Stimulated activated naive B cell treated with anti-CD40 and anti-IgM and Interleukin-4, amounts not matched to agents 10 μg/mL and 1 μg/mL and 100 μg/mL, for 72 hours (primary cell): Measurements from ENCODE around the gene OR4D2.
A peak's percentile ranks its signal among the peaks of the same experiment; 100 is the strongest.

Source experiments
- ATAC-seq, 2 donors: fragments of 150-1000 bp; cut with Tn5 transposase; replicated peaks; 2 replicates each; pipeline ENCODE4 v1.10.0; 2021; ENCODE audit warnings: moderate library complexity in 1 of 2
- DNase-seq: peaks from one replicate; pipeline ENCODE4 v3.0.0; 2021
- H3K27ac Mint-ChIP-seq: one replicate; pipeline ENCODE4 v1.8.0; 2022; ENCODE audit warnings: mild to moderate bottlenecking, mixed read lengths
- H3K27me3 Mint-ChIP-seq, 2 donors: one replicate each; pipeline ENCODE4 v1.8.0; 2022; ENCODE audit warnings: mixed read lengths in 2 of 2
- H3K36me3 Mint-ChIP-seq, 2 donors: one replicate each; pipeline ENCODE4 v1.8.0; 2022; ENCODE audit warnings: mixed read lengths in 2 of 2, mild to moderate bottlenecking in 1 of 2
- H3K4me1 Mint-ChIP-seq, 2 donors: one replicate each; pipeline ENCODE4 v1.8.0; 2022; ENCODE audit warnings: mixed read lengths in 2 of 2, mild to moderate bottlenecking in 1 of 2
- H3K4me3 Mint-ChIP-seq, 2 donors: one replicate each; pipeline ENCODE4 v1.8.0; 2022; ENCODE audit warnings: mild to moderate bottlenecking in 2 of 2, mixed read lengths in 2 of 2, moderate library complexity in 1 of 2
- H3K9me3 Mint-ChIP-seq, 2 donors: one replicate each; pipeline ENCODE4 v1.8.0; 2022; ENCODE audit warnings: mixed read lengths in 2 of 2, mild to moderate bottlenecking in 1 of 2

OR4D2 gene

DNA sequence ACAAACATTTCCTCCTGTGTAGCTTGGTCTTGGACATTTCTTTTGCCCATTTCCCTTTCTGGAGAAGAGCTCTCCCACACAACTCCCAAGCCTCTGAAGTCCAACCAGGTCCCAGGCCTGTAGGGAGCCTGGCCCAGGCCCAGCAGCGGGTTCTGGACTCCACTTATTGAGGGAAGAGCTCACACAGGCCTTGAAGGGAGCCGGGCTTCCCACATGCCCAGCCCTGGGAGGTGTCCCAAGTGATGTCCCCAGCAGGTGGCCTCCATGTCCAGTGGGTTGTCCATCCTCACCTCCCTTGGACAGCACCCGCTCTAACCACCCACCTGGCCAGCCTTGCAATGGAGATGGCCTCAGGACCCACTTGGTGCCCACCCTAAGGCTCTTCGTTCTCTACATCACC lies 19.8 kb downstream of the OR4D2 start:
- no peak for DNase-seq
- Mint-ChIP-seq H3K9me3 (no peaks in the 10 kb centered on the region), H3K27ac (no peak overlapping the region), H3K4me1 (peaks cover 13 to 24% of the 10 kb centered on the region in 2 donors), H3K4me3 (no peak overlapping the region), H3K27me3 (peaks cover 25 to 33% of the 10 kb centered on the region in 2 donors), H3K36me3 (no peaks in the 10 kb centered on the region)
- no peak for ATAC-seq

DNA sequence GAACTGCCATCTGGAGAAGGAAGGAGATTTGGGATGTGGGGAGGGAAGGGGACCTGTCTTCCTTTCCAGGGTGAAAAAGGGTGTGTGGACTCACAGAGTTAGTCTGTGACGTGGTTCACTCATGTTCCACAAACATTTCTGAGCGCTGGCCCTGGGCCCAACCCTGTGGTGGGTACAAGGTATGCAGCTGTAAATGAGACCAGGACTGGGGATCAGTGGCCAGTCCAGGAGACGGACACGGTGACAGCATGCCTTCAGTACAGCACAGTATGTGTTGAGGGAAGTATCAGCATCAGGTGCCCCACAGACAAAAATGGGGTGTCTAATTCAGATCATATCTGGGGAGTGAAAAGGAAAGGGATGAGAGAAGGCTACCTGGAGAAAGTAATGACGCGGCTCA lies 20.3 kb downstream of the OR4D2 start:
- DNase-seq = no peak
- Mint-ChIP-seq H3K27ac (no peak overlapping the region), H3K27me3 (peaks cover 25 to 33% of the 10 kb centered on the region in 2 donors), H3K9me3 (no peaks in the 10 kb centered on the region), H3K36me3 (no peaks in the 10 kb centered on the region), H3K4me3 (no peak overlapping the region), H3K4me1 (peaks cover 13 to 24% of the 10 kb centered on the region in 2 donors)
- no peak for ATAC-seq

- Mint-ChIP-seq H3K27ac (no peak overlapping the region), H3K4me1 (peaks cover 15 to 24% of the 10 kb centered on the region in 2 donors), H3K9me3 (no peaks in the 10 kb centered on the region), H3K27me3 (peaks cover 31 to 33% of the 10 kb centered on the region in 2 donors), H3K36me3 (no peaks in the 10 kb centered on the region), H3K4me3 (no peak overlapping the region)
- DNase-seq = no peak
- no peak for ATAC-seq
Observed at GRCh38 chr17:58187675-58188074, 20.9 kb downstream of the OR4D2 start.

DNA sequence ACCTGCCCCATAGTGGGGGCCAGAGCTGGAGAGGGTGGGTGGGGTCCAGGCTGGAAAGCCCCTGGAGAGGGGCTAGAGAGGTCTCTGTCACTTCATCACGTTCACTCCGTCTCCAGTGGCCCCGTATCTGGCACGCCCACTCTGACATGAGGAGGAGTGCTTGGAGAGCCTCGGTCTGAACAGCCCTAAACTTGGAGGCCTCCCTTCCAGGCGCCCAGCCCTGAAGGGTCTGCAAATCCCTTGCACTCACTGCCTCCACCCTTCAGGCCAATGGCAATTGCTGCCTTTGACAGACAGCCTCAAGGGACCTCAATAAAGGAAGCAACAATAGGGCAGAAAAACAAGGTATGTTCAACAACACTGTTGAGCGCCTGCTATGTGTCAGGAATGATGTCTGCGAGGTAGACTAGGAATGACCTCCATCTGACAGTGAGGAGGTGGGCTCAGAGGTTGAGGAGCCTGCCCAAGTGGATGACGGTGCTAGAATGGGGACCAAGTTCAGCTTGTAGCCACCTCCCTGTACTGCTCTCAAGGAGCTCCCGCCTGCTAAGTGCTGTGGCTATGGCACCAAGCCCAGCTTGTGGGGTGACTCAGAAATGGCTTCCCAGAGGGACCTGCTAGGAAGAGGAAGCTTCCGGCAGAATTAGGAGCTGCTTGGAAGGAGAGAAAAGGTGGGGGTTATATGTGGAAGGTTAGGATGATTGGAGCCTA lies 22.8 kb downstream of the OR4D2 start:
- DNase-seq (no peak), ATAC-seq (no peak)
- no peaks in the 10 kb centered on the region for H3K9me3 Mint-ChIP-seq
- H3K27me3 Mint-ChIP-seq = peaks cover 30 to 40% of the 10 kb centered on the region in 2 donors
- no peak overlapping the region for H3K4me3 Mint-ChIP-seq
- H3K4me1 Mint-ChIP-seq = peaks cover 14 to 22% of the 10 kb centered on the region in 2 donors
- no peak overlapping the region for H3K27ac Mint-ChIP-seq
- H3K36me3 Mint-ChIP-seq = no peaks in the 10 kb centered on the region

- no peak overlapping the region for H3K27ac Mint-ChIP-seq
- H3K4me1 Mint-ChIP-seq = peaks cover 3 to 8% of the 10 kb centered on the region in 2 donors
- no peak overlapping the region for H3K4me3 Mint-ChIP-seq
- DNase-seq = no peak
- no peaks in the 10 kb centered on the region for H3K36me3 Mint-ChIP-seq
- ATAC-seq = no peak
- H3K27me3 Mint-ChIP-seq = peaks cover 30 to 43% of the 10 kb centered on the region in 2 donors
- H3K9me3 Mint-ChIP-seq = no peaks in the 10 kb centered on the region
Observed at GRCh38 chr17:58191241-58191896, 24.6 kb downstream of the OR4D2 start.

DNA sequence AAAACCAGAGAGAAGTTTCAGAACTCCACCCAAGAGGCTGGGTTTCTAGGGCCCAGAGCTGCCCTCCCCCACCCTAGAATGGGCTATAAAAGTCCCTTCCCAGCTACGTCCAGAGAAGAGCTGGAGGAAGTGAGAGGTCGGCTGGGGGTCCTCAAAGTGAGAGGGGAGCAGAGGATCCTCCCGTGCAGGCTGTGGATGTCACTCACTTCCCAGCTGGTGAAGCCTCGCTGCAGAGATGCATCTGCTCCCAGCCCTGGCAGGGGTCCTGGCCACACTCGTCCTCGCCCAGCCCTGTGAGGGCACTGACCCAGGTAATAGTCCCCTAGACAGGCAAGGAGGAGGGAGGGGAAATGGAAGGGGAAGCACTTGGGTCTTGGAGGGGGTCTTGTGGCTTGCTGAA lies 25.8 kb downstream of the OR4D2 start, which contains the start of gene EPX:
Gene EPX, plus strand, starts transcription at position 115 of the 400 bp plus-strand sequence. Its CDS starts 121 bp downstream, at position 236.
- Mint-ChIP-seq H3K36me3 (no peaks in the 10 kb centered on the region), H3K4me1 (peaks cover 2 to 5% of the 10 kb centered on the region in 2 donors), H3K27me3 (peaks cover 37 to 56% of the 10 kb centered on the region in 2 donors), H3K4me3 (no peak within 1 kb of the TSS), H3K27ac (no peak within 1 kb of the TSS), H3K9me3 (no peaks in the 10 kb centered on the region)
- ATAC-seq (no peak), DNase-seq (no peak)

DNA sequence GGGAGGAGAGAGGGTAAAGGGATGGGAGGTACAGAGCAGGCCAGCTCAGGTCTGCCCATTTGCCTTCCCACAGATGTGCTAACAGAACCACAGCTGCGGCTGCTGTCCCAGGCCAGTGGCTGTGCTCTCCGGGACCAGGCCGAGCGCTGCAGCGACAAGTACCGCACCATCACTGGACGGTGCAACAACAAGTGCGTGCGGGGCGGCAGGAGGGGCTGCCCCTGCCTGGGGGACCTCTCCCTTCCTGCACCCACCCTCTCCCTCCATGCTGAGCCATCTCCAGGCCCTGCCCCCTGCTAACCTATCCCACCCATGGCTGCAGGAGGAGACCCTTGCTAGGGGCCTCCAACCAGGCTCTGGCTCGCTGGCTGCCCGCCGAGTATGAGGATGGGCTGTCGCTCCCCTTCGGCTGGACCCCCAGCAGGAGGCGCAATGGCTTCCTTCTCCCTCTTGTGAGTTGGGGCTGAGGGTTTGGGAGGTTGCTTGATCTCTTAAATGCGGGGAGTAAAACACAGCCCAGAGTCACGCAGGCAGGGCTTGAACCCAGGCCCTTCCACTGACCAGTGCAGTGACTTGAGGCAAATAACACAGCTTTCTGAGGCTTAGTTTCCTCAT lies 27.0 kb downstream of the OR4D2 start:
- Mint-ChIP-seq H3K4me3 (no peak overlapping the region), H3K27ac (no peak overlapping the region), H3K36me3 (no peaks in the 10 kb centered on the region), H3K9me3 (no peaks in the 10 kb centered on the region), H3K4me1 (peaks cover 2 to 5% of the 10 kb centered on the region in 2 donors), H3K27me3 (peaks cover 44 to 65% of the 10 kb centered on the region in 2 donors)
- DNase-seq (no peak), ATAC-seq (no peak)

- no peak for ATAC-seq
- Mint-ChIP-seq H3K27me3 (peaks cover 44 to 69% of the 10 kb centered on the region in 2 donors), H3K9me3 (no peaks in the 10 kb centered on the region), H3K36me3 (no peaks in the 10 kb centered on the region), H3K4me3 (no peak overlapping the region), H3K27ac (no peak overlapping the region), H3K4me1 (peaks cover 5 to 8% of the 10 kb centered on the region in 2 donors)
- DNase-seq = no peak
Observed at GRCh38 chr17:58195518-58196123, 28.8 kb downstream of the OR4D2 start.

DNA sequence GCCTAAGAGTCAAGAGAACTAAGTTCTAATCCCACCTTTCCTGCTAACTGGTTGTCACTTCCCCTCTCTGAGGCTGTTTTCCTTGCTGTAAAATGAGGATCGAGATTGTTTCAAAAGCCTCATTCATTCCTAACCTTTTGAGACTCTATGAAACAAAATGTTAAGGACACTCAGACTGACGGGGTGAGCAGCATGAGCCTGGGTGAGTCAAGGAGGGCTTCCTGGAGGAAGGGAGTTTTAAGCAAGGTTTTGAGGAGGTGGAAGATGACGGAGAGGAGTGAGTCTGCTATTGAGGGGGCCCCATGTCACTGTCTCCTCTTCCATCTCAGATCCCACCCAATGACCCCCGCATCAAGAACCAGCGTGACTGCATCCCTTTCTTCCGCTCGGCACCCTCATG lies 29.8 kb downstream of the OR4D2 start:
- Mint-ChIP-seq H3K4me1 (peaks cover 5 to 8% of the 10 kb centered on the region in 2 donors), H3K27me3 (peaks cover 35 to 59% of the 10 kb centered on the region in 2 donors), H3K36me3 (no peaks in the 10 kb centered on the region), H3K9me3 (no peaks in the 10 kb centered on the region), H3K27ac (no peak overlapping the region), H3K4me3 (no peak overlapping the region)
- DNase-seq (no peak), ATAC-seq (no peak)

DNA sequence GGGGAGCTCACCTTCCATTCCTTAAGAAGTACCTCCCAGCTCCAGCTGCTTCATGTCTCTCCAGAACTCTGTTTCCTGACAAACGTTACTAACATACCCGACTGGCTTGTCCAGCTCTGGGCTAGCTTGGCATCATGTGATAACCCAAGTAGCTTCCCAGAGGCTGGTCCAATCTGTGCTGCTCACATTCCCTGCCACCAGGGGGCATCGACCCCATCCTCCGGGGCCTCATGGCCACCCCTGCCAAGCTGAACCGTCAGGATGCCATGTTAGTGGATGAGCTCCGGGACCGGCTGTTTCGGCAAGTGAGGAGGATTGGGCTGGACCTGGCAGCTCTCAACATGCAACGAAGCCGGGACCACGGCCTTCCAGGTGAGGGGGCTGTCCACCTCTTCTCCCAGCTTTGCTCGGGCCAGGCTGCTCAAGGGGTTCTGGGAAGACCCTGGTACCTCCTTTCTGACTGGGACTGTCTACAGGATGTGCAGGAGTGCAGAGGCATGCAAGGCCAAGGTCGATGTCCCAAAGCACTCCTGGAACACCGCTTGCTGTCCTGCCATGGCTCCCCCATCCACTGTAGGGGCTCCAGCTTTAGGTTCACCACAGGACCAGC lies 33.3 kb downstream of the OR4D2 start:
- H3K4me3 Mint-ChIP-seq = no peak overlapping the region
- H3K4me1 Mint-ChIP-seq = peaks cover 3 to 8% of the 10 kb centered on the region in 2 donors
- peak; percentile 47 for DNase-seq
- no peak overlapping the region for H3K27ac Mint-ChIP-seq
- peaks cover 2% of the 10 kb centered on the region in 2 donors for H3K36me3 Mint-ChIP-seq
- ATAC-seq = peak; percentile 92 to 94
- H3K27me3 Mint-ChIP-seq = peaks cover 35 to 39% of the 10 kb centered on the region in 2 donors
- H3K9me3 Mint-ChIP-seq = no peaks in the 10 kb centered on the region

- peaks cover 3 to 8% of the 10 kb centered on the region in 2 donors for H3K4me1 Mint-ChIP-seq
- no peak overlapping the region for H3K27ac Mint-ChIP-seq
- H3K36me3 Mint-ChIP-seq = peaks cover 13 to 14% of the 10 kb centered on the region in 2 donors
- DNase-seq (no peak), ATAC-seq (no peak)
- H3K4me3 Mint-ChIP-seq = no peak overlapping the region
- H3K9me3 Mint-ChIP-seq = no peaks in the 10 kb centered on the region
- peaks cover 21 to 24% of the 10 kb centered on the region in 2 donors for H3K27me3 Mint-ChIP-seq
Observed at GRCh38 chr17:58202859-58203258, 36.1 kb downstream of the OR4D2 start.

- H3K36me3 Mint-ChIP-seq = peaks cover 24 to 27% of the 10 kb centered on the region in 2 donors
- ATAC-seq (no peak), DNase-seq (no peak)
- H3K4me1 Mint-ChIP-seq = peaks cover 3 to 5% of the 10 kb centered on the region in 2 donors
- peaks cover 5 to 8% of the 10 kb centered on the region in 2 donors for H3K27me3 Mint-ChIP-seq
- H3K27ac Mint-ChIP-seq = no peak overlapping the region
- no peak overlapping the region for H3K4me3 Mint-ChIP-seq
- no peaks in the 10 kb centered on the region for H3K9me3 Mint-ChIP-seq
Observed at GRCh38 chr17:58204796-58205195, 38.0 kb downstream of the OR4D2 start.

DNA sequence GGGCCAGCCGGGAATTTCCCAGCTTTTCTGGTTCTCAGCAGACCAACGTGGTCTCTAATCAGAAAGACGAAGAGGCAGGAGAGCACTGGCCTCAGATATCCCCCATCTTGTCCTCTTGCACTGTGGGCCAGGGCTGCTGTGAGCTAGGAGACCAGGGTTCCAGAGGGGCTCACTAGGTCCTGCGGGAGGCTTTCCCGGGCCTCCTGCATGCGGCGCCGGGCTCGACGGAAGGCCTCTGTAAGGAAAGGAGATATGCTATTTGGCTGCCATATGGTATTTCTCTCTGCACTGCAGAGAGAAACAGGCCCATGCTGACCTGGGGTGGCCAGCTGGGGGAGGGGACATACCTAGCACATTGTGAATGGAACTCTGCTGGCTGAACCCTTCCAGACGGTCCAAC lies 39.2 kb downstream of the OR4D2 start:
- DNase-seq = no peak
- H3K36me3 Mint-ChIP-seq = peaks cover 31 to 35% of the 10 kb centered on the region in 2 donors
- no peaks in the 10 kb centered on the region for H3K27me3 Mint-ChIP-seq
- no peak overlapping the region for H3K4me3 Mint-ChIP-seq
- no peaks in the 10 kb centered on the region for H3K9me3 Mint-ChIP-seq
- no peak for ATAC-seq
- H3K4me1 Mint-ChIP-seq = no peaks in the 10 kb centered on the region
- H3K27ac Mint-ChIP-seq = no peak overlapping the region

GRCh38 chr17:58207451-58207850 lies 40.7 kb downstream of the OR4D2 start:
- no peak for ATAC-seq
- DNase-seq = no peak
- Mint-ChIP-seq H3K4me1 (no peaks in the 10 kb centered on the region), H3K9me3 (no peaks in the 10 kb centered on the region), H3K4me3 (no peak overlapping the region), H3K27ac (no peak overlapping the region), H3K27me3 (no peaks in the 10 kb centered on the region), H3K36me3 (peaks cover 31 to 40% of the 10 kb centered on the region in 2 donors)
